Kidney capillary endothelial cell (primary cell): ENCODE data around the gene DST.

Experiments used
- DNase-seq: peaks from one replicate; pipeline ENCODE4 v3.0.0-alpha.2; 2018; ENCODE audit warnings: low spot score

DST gene

DNA sequence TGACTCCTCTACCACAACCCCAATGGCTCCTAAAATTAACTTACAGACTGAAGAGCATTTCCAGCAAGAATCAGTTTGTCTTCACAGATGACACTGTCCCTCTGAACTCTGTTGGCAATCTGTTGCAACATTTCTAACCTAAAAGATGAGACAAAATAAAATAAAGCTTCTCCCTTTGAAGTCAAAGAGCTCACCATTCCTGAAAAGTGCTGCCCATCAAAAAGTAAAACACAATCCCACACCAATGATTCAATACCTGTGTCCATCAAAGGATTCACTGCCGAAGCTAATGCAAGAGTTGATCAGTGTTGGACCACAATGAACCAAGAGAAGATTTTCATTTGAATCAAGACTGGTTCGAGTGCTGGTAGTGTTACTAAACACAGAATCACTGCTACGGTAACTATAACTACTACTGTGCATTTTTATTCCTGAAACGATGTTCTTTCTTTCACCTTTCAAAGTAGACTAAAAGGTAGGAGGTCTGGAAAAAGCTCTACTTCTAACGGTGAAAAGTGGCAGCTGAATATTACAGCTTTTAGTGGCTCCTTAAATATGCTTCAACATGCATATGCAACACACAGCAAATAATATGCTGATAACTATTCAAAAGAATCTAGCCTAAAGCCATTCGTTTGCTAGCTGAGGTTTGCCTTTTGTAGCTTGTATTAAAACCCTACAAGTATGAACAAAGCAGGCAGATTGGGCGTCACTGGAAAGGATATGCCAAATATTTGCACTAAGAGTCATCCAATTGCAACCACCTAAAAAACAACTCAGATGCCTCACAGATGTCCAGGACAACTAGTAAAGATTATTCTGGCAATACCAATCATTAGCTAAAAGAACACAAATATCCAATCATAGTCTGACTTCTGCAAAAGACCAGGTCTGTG lies at the start of gene DST:
Gene DST (minus strand): TSS at position 524 of the 896 bp plus-strand sequence.
- no peak for DNase-seq

DNA sequence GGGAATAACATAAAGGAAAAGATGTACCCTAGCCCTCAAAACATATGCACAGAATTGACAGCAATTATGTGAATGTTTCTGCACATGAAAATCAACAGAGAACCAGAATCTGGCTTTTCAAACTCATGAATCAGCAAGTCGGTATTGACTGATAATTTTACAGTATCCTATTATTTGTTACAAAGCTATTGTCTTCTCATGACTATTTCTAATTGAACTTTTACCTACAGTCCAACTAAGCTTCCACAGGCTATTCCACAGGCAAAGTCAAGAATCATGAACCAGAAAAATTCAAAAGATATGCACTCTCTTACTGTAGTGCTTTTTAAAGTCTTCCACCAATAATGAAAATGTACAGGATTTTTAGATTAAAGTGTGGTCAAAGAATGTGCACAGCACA lies 49.1 kb upstream of the DST start:
- DNase-seq, result no peak

- no peak for DNase-seq
These were observed 48.6 kb upstream of the DST start for GRCh38 chr6:56691286-56691595.

DNA sequence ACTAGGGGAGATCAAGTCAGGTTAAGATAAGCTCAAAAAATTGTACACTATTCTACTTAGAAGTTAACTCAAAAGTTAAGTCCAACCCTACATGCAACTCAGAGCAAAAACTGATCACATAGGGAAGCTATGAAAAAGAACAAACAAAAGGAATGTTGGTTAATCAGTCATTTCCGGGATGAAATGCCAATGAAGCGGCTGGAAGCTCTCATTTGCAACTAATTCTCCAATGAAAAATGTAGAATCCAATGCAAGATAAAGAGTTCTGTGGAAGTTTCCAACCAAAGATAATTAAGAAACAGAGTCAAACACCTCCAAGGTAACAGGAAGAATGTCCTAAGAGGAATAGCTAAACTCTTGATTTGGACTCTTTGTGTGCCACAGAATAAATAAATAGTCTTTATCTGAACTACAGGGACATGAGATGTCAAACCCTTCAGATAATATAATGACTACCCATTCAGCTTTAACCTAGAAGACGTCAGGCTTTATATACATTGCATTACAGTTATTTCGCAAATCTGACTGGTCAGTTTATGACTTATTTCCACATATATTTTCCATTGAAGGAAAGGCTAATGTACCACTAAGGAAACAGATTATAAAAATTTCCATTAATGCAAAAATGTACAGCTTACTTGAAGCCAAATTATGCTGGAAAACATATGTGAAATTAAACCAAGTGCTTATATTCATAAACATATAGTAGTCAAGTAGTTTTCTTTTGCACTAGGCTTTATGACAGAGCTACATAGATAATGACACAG lies 48.0 kb upstream of the DST start:
- no peak for DNase-seq

GRCh38 chr6:56689663-56690062 lies 47.0 kb upstream of the DST start:
- DNase-seq, result no peak

- DNase-seq, result no peak
These were observed 46.4 kb upstream of the DST start for GRCh38 chr6:56689114-56689513.

GRCh38 chr6:56688521-56688920 lies 45.8 kb upstream of the DST start:
- no peak for DNase-seq

GRCh38 chr6:56687551-56687950 lies 44.9 kb upstream of the DST start:
- no peak for DNase-seq

DNA sequence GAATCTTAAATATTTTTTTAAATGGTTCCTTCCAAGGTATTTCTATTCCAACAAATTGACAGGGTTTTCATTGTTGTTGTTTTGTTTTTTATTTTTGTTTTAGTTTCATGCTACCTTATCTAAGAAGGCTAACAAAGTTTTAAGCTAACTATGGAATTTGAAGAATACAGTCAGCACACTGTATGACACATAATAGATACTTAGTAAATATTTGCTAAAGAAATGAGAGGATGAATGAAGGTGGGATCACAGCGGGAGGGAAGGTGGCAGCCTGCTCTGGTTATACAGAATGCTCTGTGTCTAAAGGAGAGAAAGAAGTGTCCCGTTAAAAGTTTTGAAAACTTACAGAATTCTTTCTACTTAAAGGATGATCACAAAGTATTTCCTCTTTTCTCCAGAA lies 43.7 kb upstream of the DST start:
- DNase-seq, result no peak

DNA sequence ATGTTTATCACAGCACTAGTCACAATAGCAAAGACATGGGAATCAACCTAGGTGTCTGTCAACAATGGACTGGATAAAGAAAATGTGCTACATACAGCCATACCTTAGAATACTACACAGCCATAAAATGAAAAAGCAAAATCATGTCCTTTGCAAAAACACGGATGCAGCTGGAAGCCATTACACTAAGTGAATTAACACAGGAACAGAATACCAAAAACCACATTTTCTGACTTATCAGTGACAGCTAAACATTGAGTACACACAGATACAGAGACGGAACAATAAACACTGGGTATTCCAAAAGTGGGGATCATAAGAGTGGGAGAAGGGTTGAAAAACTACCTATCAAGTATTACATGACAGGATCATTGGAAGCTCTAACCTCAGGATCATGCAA lies 43.3 kb upstream of the DST start:
- no peak for DNase-seq

DNA sequence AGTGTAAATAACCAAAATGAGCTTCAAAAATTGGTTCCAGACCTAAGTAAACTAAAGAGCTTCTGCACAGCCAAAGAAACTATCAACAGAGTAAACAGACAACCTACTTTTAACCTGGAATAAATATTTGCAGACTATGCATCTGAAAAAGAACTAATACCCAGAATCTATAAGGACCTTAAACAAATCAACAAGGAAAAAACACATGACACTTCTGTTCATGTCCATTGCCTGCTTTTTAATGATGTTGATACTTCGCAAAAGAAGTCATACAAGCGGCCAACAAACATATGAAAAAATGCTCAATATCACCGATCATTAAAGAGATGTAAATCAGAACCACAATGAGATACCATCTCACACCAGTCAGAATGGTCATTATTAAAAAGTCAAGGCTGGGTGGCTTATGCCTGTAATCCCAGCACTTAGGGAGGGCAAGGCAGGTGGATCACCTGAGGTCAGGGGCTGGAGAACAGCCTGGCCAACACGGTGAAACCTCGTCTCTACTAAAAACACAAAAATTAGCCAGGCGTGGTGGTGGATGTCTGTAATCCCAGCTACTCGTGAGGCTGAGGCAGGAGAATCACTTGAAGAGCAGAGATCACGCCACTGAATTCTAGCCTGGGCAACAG lies 42.5 kb upstream of the DST start:
- DNase-seq, result no peak

- no peak for DNase-seq
These were observed 41.8 kb upstream of the DST start for GRCh38 chr6:56684342-56685101.

DNA sequence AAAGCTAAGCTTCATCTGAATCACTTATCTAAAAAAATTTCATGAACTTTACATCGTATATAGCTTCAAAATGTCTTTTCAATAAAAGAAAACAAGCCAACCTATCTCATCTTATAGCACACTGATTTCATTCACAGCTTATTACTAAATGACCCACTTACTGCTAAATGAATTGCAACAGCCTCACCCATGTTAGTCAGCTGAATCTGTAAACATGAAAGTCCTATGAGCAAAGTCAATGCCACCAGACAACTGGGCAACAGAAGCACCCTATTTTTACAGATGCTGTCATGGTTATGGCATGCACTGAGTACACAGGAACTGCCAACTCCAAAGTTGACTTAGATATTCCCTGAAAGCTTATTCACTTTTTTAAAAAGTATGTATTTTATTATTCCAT lies 41.2 kb upstream of the DST start:
- DNase-seq, result peak; percentile 10

GRCh38 chr6:56682635-56683034 lies 39.9 kb upstream of the DST start:
- DNase-seq, result no peak

DNA sequence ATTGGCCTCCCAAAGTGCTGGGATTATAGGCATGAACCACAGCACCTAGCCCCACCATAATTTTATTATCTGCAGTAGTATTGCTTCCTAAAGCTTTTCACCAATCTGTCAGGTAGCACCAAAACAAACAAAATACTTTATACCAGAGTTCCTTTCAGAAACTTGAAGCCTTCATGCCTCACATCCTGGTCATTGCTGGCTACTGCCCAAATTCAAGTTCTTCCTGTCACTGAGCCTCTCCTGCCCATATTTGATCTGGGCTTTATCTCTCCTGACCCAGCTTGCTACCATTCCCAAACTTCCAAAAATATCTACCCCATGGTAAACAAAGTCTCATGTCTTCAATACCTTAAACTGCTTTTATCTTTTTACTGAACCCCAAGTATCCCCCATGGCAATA lies 34.9 kb upstream of the DST start:
- no peak for DNase-seq

GRCh38 chr6:56671651-56672461 lies 29.2 kb upstream of the DST start:
- DNase-seq, result no peak

DNA sequence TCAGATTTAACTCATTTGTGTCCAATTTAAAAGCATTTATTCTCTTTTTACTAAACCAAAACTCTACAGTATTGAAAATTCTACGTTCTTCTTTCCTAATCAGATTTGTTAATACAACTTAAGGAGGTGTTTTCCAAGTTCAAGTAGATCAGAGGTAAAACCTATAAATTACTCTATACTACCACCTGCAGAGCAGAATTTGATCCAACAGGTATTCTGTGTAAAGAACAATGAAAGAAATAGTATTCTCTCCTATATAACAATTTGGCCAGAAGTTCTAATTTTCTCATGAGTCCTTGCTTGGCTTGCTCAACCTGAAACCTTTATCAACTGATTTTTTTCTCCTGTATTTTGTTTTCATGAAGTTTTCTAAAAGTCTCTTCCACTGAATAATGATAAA lies 28.5 kb upstream of the DST start:
- no peak for DNase-seq

DNA sequence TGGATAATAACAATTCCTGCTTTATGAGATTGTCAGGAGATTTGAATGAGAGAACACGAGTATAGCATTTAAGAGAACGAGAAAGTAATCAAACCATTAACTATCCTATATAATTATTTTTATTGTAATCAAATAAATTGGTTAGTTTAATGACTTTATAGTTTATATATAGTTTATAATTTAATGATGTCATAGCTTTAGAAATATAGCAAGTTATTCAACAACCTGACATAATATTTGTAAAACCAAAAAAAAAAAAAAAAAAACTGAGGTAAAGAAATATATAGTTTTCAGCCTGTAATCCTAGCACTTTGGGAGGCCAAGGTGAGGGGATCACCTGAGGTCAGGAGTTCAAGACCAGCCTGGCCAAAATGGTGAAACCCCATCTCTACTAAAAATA lies 26.4 kb upstream of the DST start:
- no peak for DNase-seq

DNA sequence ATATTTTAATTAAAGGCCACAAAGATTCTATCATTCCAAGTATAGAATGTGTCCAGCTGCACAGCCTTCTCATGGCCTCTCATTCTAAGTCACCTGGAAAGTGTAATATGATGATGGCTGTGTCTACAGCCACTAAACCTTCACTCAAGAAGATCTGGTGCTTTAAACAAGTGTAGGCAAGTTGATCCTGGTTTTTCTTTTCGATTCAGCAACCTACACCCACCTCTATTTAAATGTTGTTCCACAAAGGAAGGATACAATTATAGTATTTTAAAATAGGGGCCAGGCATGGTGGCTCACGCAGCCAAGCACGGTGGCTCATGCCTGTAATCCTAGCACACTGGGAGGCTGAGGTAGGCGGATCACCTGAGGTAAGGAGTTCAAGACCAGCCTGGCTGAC lies 25.5 kb upstream of the DST start:
- no peak for DNase-seq

- no peak for DNase-seq
These were observed 24.6 kb upstream of the DST start for GRCh38 chr6:56667336-56667735.

GRCh38 chr6:56664029-56664428 lies 21.3 kb upstream of the DST start:
- no peak for DNase-seq

DNA sequence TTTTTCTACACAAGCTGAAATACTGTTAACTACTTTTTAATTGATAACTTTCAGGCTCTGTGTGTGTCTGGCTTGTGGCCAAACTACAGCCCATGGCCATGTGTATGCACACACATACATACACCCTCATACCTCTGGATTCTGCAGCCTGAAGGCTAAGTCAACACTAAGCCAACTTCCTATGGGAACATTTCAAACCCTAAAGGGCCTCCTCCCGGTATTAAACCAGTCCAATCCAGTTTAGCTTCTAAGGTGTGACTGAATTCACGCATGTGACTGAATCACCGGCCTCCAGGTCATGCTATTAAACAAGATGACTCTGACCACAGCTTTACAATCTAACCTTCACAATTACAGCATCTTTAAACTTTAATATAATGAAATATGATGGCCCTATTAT lies 20.7 kb upstream of the DST start:
- no peak for DNase-seq
